Measurements from ENCODE around the gene TREML2.

GRCh38 chr6:41162687-41163418 lies 38.1 kb downstream of the TREML2 start, which contains the start of gene TREM2:
- TF ChIP-seq CTCF (IDR thresholded peaks at IDR 0.05) (no peak), POLR2A (IDR thresholded peaks at IDR 0.05) (no peak)
